GM12892 (cell line): Measurements from ENCODE around the gene TNRC18.

Experiments
- POLR2A ChIP-seq: IDR thresholded peaks from 2 replicates; pipeline ENCODE4 v1.6.1; 2011; ENCODE audit warnings: low read depth, low read length, control low read depth
- POLR2AphosphoS5 ChIP-seq: IDR thresholded peaks from 2 replicates; pipeline ENCODE4 v1.6.1; 2011; ENCODE audit warnings: low read depth, low read length, control low read depth
- TAF1 ChIP-seq: IDR thresholded peaks from 2 replicates; pipeline ENCODE4 v1.6.1; 2011; ENCODE audit warnings: low read depth, mild to moderate bottlenecking, control low read depth, low read length, borderline replicate concordance

- TF ChIP-seq POLR2A (no peak), POLR2AphosphoS5 (no peak), TAF1 (no peak)
These were observed 98.7 kb downstream of the TNRC18 start for GRCh38 chr7:5324961-5325360.
